K562 (cell line): ENCODE results near the gene FANCC. TPM values are rescaled to one million over a fixed set of nuclear protein-coding genes. Genes with fewer than 3 reads are reported as not detected.

Source experiments
- ATAC-seq: fragments of 200-7000 bp; cut with Tn5 transposase; 3 replicates; pipeline ENCODE4 v1.9.1; 2020; ENCODE audit warnings: moderate library complexity
- BruUV-seq: library from RNA; stranded (reverse); fragments of 400-500 nt; replicated peaks from 2 replicates; lab custom pipeline; 2021; lab: Mats Ljungman, UMichigan
- CTCF ChIA-PET: fragments of 300-600 bp; formaldehyde crosslinking; extraction: SDS; loops from one replicate; lab custom pipeline; 2021; ENCODE audit warnings: low intra/inter-chr PET ratio; lab: Yijun Ruan, JAX
- POLR2A ChIA-PET: fragments of 300-600, 350-650 bp; sonication (Branson Sonifier 250); formaldehyde crosslinking; extraction: SDS; loops from one replicate; lab custom pipeline; 2021; ENCODE audit warnings: antibody characterized with exemption, inconsistent platforms; lab: Yijun Ruan, JAX
- DNase-seq, 4 experiments: peaks; one replicate each; pipeline versions ENCODE4 v3.0.0 to v3.0.0-alpha.2; 2011 to 2018; ENCODE audit warnings: low spot score in 3 of 4, mixed read lengths in 3 of 4; ENCODE audit errors: extremely low read depth in 1 of 4
- FAIRE-seq: peaks from 2 replicates; lab custom pipeline; 2011; peaks lifted over from hg19 to GRCh38; lab: Jason Lieb, UNC
- H2AFZ ChIP-seq: 2 replicates; pipeline ENCODE4 v1.6.0; 2011; ENCODE audit warnings: low read depth, low read length, control low read depth, inconsistent platforms
- H3K27ac ChIP-seq: fragments of 200-600 bp; 3 replicates; pipeline ENCODE4 v1.8.0; 2011; ENCODE audit warnings: low read depth, mild to moderate bottlenecking, control low read depth, inconsistent platforms, low read length, moderate library complexity, mixed read lengths; ENCODE audit errors: extremely low read depth
- H3K27me3 ChIP-seq, 2 experiments: fragments of 300-600 bp in 1 of 2; 2 replicates in 1 of 2; 3 replicates in 1 of 2; pipeline versions ENCODE4 v1.6.0 to v1.8.0; 2011; ENCODE audit warnings: inconsistent platforms in 2 of 2, low read length in 2 of 2, mild to moderate bottlenecking in 1 of 2, mixed read lengths in 1 of 2, moderate library complexity in 1 of 2; ENCODE audit not compliant: control insufficient read depth in 2 of 2, insufficient read depth in 2 of 2
- H3K36me3 ChIP-seq: fragments of 300-600 bp; 3 replicates; pipeline ENCODE4 v1.8.0; 2011; ENCODE audit warnings: mild to moderate bottlenecking, low read length, inconsistent platforms; ENCODE audit not compliant: control insufficient read depth, insufficient read depth
- H3K4me1 ChIP-seq, 2 experiments: fragments of 200-600 bp in 1 of 2; replicated peaks in 1 of 2; 2 replicates in 1 of 2; 3 replicates in 1 of 2; pipeline versions ENCODE4 v1.5.1 to v1.8.0; 2011; ENCODE audit warnings: inconsistent platforms in 2 of 2, low read length in 2 of 2, mild to moderate bottlenecking in 1 of 2, mixed read lengths in 1 of 2, moderate library complexity in 1 of 2; ENCODE audit not compliant: control insufficient read depth in 2 of 2, insufficient read depth in 2 of 2
- H3K4me2 ChIP-seq: 2 replicates; pipeline ENCODE4 v1.6.1; 2011; ENCODE audit warnings: low read length, control low read depth, inconsistent platforms, mixed read lengths; ENCODE audit not compliant: insufficient read depth
- H3K4me3 ChIP-seq: fragments of 200-600 bp; sonication (generic), shearing (Covaris generic); 2 replicates; pipeline ENCODE4 v1.5.1; 2016; ENCODE audit warnings: control low read depth, inconsistent platforms
- H3K79me2 ChIP-seq: fragments of 200-600 bp; 3 replicates; pipeline ENCODE4 v1.8.0; 2011; ENCODE audit warnings: low read length, inconsistent platforms; ENCODE audit not compliant: control insufficient read depth, insufficient read depth
- H3K9ac ChIP-seq, 2 experiments: 2 replicates each; pipeline versions ENCODE4 v1.6.0 to v1.6.1; 2011; ENCODE audit warnings: low read depth in 2 of 2, low read length in 2 of 2, control low read depth in 1 of 2, inconsistent platforms in 1 of 2, mild to moderate bottlenecking in 1 of 2, mixed read lengths in 1 of 2; ENCODE audit not compliant: insufficient read depth in 1 of 2
- H3K9me1 ChIP-seq: one replicate; pipeline ENCODE4 v1.6.0; 2011; ENCODE audit warnings: inconsistent platforms, mild to moderate bottlenecking, low read length, moderate library complexity; ENCODE audit not compliant: control insufficient read depth, insufficient read depth
- H3K9me3 ChIP-seq: replicated peaks from 2 replicates; pipeline ENCODE4 v1.5.1; 2011; ENCODE audit warnings: low read depth, low read length, inconsistent platforms; ENCODE audit not compliant: control insufficient read depth, insufficient read depth
- H4K20me1 ChIP-seq: replicated peaks from 2 replicates; pipeline ENCODE4 v1.6.1; 2011; ENCODE audit warnings: low read length, inconsistent platforms, mixed read lengths; ENCODE audit not compliant: control insufficient read depth, insufficient read depth
- CCNT2 ChIP-seq: IDR thresholded peaks from 2 replicates; pipeline ENCODE4 v1.6.1; 2011; ENCODE audit warnings: borderline replicate concordance, low read depth, mild to moderate bottlenecking, moderate library complexity, mixed read lengths, low read length; ENCODE audit not compliant: insufficient read length; ENCODE audit errors: extremely low read depth
- ETV1 ChIP-seq: fragments of 450-650 bp; conservative IDR thresholded peaks from 2 replicates; pipeline ENCODE4 v1.6.1; 2016; ENCODE audit warnings: missing genetic modification characterization, control low read depth, low read depth, missing compliant biosample characterization
- FOXK1 ChIP-seq: sonication (generic); formaldehyde crosslinking; IDR thresholded peaks from 2 replicates; pipeline ENCODE4 v1.8.0; 2022; ENCODE audit warnings: missing genetic modification reagents, mild to moderate bottlenecking, borderline replicate concordance
- RFX5 ChIP-seq: IDR thresholded peaks from 2 replicates; pipeline ENCODE4 v1.6.1; 2011; ENCODE audit warnings: low read depth, mild to moderate bottlenecking, improper control_type of control experiment, low read length
- WGBS: fragments of 100-300 bp; shearing (Covaris generic); methylation state at CpG from one replicate; pipeline ENCODE4 v1.1.6; 2016; ENCODE audit warnings: low coverage, mixed read lengths; ENCODE audit not compliant: insufficient coverage; ENCODE audit errors: missing lambda C conversion rate; 5-methylcytosine and 5-hydroxymethylcytosine counted together
- in situ Hi-C: fragments of 300-500 bp; cut with MboI; formaldehyde crosslinking; loops from 4 replicates; pipeline ENCODE4 v1.15.0; 2018; ENCODE audit warnings: inconsistent platforms, mixed read lengths
- intact Hi-C: fragments of 100-400 bp; cut with micrococcal nuclease; formaldehyde crosslinking; loops from 2 replicates; pipeline ENCODE4 v1.14.2; 2022
- polyA plus RNA-seq, 8 experiments: library from polyadenylated mRNA; depleted of rRNA in 4 of 8; stranded (reverse) in 5 of 8; unstranded in 3 of 8; fragments of >200 nt; fragmentation: Nextera tagmentation in 2 of 8; fragmentation: Illumina TruSeq in 1 of 8; extraction: Ambion mirVana in 2 of 8; extraction: Trizol in 1 of 8; gene quantifications; 2 replicates each; pipeline versions ENCODE4 v1.2.1 to v1.2.3, GENCODE V29; 2011 to 2014; ENCODE audit warnings: inconsistent platforms in 1 of 8, missing spikeins in 1 of 8
- total RNA-seq, 7 experiments: library from RNA; depleted of rRNA in 6 of 7; stranded (reverse); fragments of >200 nt in 6 of 7; fragmentation: Illumina TruSeq in 2 of 7; extraction: Trizol in 2 of 7; gene quantifications; 2 replicates each; pipeline versions ENCODE4 v1.2.1 to v1.2.3, GENCODE V29; 2011 to 2021; ENCODE audit warnings: low replicate concordance in 1 of 7
- TF ChIP-seq, protein P1 (sequence below), 3 experiments: IDR thresholded peaks in 2 of 3; conservative IDR thresholded peaks in 1 of 3; 2 replicates each; pipeline ENCODE4 v1.5.1; 2011 to 2012; ENCODE audit warnings: low read length in 3 of 3, mild to moderate bottlenecking in 3 of 3, control low read depth in 2 of 3, improper control_type of control experiment in 1 of 3, inconsistent platforms in 1 of 3, low read depth in 1 of 3, mixed read lengths in 1 of 3, moderate library complexity in 1 of 3; ENCODE audit not compliant: insufficient read depth in 2 of 3
- TF ChIP-seq, protein P2 (sequence below): fragments of 450-650 bp; formaldehyde crosslinking; IDR thresholded peaks from 2 replicates; pipeline ENCODE4 v1.4.0; 2020; ENCODE audit warnings: mild to moderate bottlenecking, moderate library complexity

Gene FANCC
- total and polyA plus RNA-seq, 9 of the 15 experiments (the other 6 are each of a cell fraction or from before 2014, with no cell fraction given) = 4.6 to 18.4 (median 14.2) TPM

GRCh38 chr9:95125652-95126051 lies 191.9 kb downstream of the FANCC start:
- H3K4me2 ChIP-seq = no peak overlapping the region
- H3K9me3 ChIP-seq = no peaks in the 10 kb centered on the region
- H3K36me3 ChIP-seq = peaks cover 7% of the 10 kb centered on the region; the same call in 2 of the 3 replicates
- 70% methylated on average over 3 of the region's 3 CpGs for WGBS
- ChIA-PET POLR2A (interaction anchor here (1.0 to 1.2 kb wide), 2 partner anchors 9 to 42 kb away, joined by 3 to 5 read pairs; no protein-coding TSS in a partner anchor), CTCF (no interaction called here)
- no TSS peak for BruUV-seq
- ATAC-seq (no peak), FAIRE-seq (no peak), DNase-seq (no peak)
- in situ Hi-C loops (loop anchor here (10.0 kb wide), 1 partner anchor 341 kb away; no protein-coding TSS in a partner anchor), intact Hi-C loops (loop anchor here (10.0 kb wide), 1 partner anchor 571 kb away; the partner anchor contains the start of gene PCAT7)
- H3K27me3 ChIP-seq = no peaks in the 10 kb centered on the region
- no peak overlapping the region for H3K27ac ChIP-seq
- peaks cover 0 to 6% of the 10 kb centered on the region in 2 experiments; a peak in 2 of 5 replicates for H3K4me1 ChIP-seq
- no peak for TF ChIP-seq FOXK1 (CRISPR knock-in tag)
- no peak overlapping the region for H2AFZ ChIP-seq
- H3K4me3 ChIP-seq = no peak overlapping the region
- H3K9ac ChIP-seq = no peak overlapping the region
- no peaks in the 10 kb centered on the region for H3K9me1 ChIP-seq
- no peaks in the 10 kb centered on the region for H3K79me2 ChIP-seq
- H4K20me1 ChIP-seq = no peaks in the 10 kb centered on the region

DNA sequence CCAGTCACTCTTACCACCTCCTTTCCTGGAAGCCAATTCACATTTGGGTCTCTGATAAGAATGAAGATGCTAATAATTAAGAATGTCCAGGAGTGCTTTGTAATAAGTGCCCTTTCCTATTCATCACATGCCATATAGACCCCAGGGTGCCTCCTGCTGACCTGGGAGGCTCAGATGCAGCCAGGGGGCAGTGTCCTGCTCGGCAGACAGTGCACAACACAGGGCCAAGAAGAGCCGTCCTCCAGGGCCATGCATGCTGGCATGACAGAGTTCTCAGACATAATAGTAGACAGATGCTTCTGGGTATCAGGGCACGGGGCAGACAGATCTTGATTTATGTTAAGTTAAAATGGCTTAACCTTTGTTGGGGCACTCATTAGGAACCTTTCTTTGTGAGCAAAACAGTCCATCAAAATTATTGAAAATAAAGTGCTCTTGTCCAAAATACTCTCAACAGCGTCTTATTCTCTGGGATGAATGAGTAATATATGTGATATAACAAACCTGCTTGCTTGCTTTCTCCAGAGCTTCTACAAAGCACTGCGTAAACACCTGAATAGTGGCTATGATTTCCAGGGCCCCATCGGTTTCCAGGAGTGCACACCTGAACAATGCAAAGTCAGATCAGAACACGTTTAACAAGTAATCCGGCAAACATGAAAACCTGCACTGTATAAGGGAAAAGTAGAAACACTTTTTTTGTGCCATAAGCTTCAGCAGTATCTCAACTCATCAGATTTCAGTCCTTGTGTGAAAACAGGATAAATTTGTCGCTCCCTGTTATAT lies 192.7 kb downstream of the FANCC start:
- no peak overlapping the region for H3K4me2 ChIP-seq
- ATAC-seq = peak; percentile 69; the same call in 2 of the 3 replicates
- no peak overlapping the region for H3K27ac ChIP-seq
- FAIRE-seq = no peak
- no peak overlapping the region for H3K4me3 ChIP-seq
- no peaks in the 10 kb centered on the region for H3K9me1 ChIP-seq
- ChIA-PET CTCF (interaction anchor here (0.6 kb wide), 1 partner anchor 569 kb away, joined by 3 read pairs; no protein-coding TSS in a partner anchor), POLR2A (interaction anchor here (1.0 kb wide), 1 partner anchor 8 kb away, joined by 5 read pairs; no protein-coding TSS in a partner anchor)
- intact Hi-C loops = loop anchor here (10.0 kb wide), 1 partner anchor 570 kb away; the partner anchor contains the start of gene PCAT7
- H4K20me1 ChIP-seq = no peaks in the 10 kb centered on the region
- H3K4me1 ChIP-seq = peaks cover 0 to 6% of the 10 kb centered on the region in 2 experiments; a peak in 2 of 5 replicates
- no peaks in the 10 kb centered on the region for H3K79me2 ChIP-seq
- DNase-seq = no peak
- H3K9me3 ChIP-seq = no peaks in the 10 kb centered on the region
- BruUV-seq = no TSS peak
- no peak overlapping the region for H3K9ac ChIP-seq
- H2AFZ ChIP-seq = no peak overlapping the region
- 77% methylated on average over 9 of the region's 9 CpGs for WGBS
- no peaks in the 10 kb centered on the region for H3K27me3 ChIP-seq
- in situ Hi-C loops = loop anchor here (5.0 to 10.0 kb wide), 2 partner anchors 340 to 442 kb away; no protein-coding TSS in a partner anchor
- H3K36me3 ChIP-seq = peaks cover 7% of the 10 kb centered on the region; the same call in 2 of the 3 replicates
- TF ChIP-seq, protein P1, sequence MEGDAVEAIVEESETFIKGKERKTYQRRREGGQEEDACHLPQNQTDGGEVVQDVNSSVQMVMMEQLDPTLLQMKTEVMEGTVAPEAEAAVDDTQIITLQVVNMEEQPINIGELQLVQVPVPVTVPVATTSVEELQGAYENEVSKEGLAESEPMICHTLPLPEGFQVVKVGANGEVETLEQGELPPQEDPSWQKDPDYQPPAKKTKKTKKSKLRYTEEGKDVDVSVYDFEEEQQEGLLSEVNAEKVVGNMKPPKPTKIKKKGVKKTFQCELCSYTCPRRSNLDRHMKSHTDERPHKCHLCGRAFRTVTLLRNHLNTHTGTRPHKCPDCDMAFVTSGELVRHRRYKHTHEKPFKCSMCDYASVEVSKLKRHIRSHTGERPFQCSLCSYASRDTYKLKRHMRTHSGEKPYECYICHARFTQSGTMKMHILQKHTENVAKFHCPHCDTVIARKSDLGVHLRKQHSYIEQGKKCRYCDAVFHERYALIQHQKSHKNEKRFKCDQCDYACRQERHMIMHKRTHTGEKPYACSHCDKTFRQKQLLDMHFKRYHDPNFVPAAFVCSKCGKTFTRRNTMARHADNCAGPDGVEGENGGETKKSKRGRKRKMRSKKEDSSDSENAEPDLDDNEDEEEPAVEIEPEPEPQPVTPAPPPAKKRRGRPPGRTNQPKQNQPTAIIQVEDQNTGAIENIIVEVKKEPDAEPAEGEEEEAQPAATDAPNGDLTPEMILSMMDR (IDR thresholded peaks at IDR 0.05 in 2 of 3, conservative IDR thresholded peaks at IDR 0.05 in 1 of 3; ENCODE audit: insufficient read depth in 2 of 3, low read depth in 1 of 3, low read length in 3 of 3) = peak; percentile 28 to 37 (median 36); a peak in 4 of 6 replicates
- TF ChIP-seq RFX5 = no peak
- TF ChIP-seq ETV1 (tag) = no peak
- no peak for TF ChIP-seq CCNT2
- TF ChIP-seq, protein P2, sequence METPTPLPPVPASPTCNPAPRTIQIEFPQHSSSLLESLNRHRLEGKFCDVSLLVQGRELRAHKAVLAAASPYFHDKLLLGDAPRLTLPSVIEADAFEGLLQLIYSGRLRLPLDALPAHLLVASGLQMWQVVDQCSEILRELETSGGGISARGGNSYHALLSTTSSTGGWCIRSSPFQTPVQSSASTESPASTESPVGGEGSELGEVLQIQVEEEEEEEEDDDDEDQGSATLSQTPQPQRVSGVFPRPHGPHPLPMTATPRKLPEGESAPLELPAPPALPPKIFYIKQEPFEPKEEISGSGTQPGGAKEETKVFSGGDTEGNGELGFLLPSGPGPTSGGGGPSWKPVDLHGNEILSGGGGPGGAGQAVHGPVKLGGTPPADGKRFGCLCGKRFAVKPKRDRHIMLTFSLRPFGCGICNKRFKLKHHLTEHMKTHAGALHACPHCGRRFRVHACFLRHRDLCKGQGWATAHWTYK = no peak
